Stimulated activated CD4-positive, alpha-beta T cell treated with anti-CD3 and anti-CD28 coated beads, Interleukin-15, amount 100 ng/mL, for 1 hour (primary cell): Measurements from ENCODE around the gene PAWR.
"Not testable (repeated sequence)": the region's sequence is repeated elsewhere in the genome, so short reads cannot be mapped to it uniquely, and the experiment has no call there.

ENCODE experiments used
- DNase-seq, 2 donors: peaks; one replicate each; pipeline ENCODE4 v3.0.0-alpha.2; 2020; ENCODE audit warnings: low read depth in 1 of 2, low spot score in 1 of 2

Gene PAWR

GRCh38 chr12:79553863-79554574 lies 136.7 kb downstream of the PAWR start:
- DNase-seq = no peak

- DNase-seq = no peak
Observed at GRCh38 chr12:79552192-79552591, 138.6 kb downstream of the PAWR start.

GRCh38 chr12:79549531-79550271 lies 141.1 kb downstream of the PAWR start:
- DNase-seq = no peak

- DNase-seq = no peak
Observed at GRCh38 chr12:79548610-79548924, 142.2 kb downstream of the PAWR start.

GRCh38 chr12:79547735-79548609 lies 142.8 kb downstream of the PAWR start:
- no peak for DNase-seq

- DNase-seq = no peak
Observed at GRCh38 chr12:79547044-79547734, 143.6 kb downstream of the PAWR start.

GRCh38 chr12:79546466-79547043 lies 144.2 kb downstream of the PAWR start:
- DNase-seq = no peak

- DNase-seq = not testable (repeated sequence)
Observed at GRCh38 chr12:79544439-79544838, 146.3 kb downstream of the PAWR start.

- no peak for DNase-seq
Observed at GRCh38 chr12:79537675-79538074, 153.1 kb downstream of the PAWR start.

GRCh38 chr12:79535751-79536150 lies 155.0 kb downstream of the PAWR start:
- DNase-seq = no peak
